Inferior parietal cortex (tissue), 1 donor: ENCODE data around the gene KIFC1.
A peak's percentile ranks its signal among the peaks of the same experiment; 100 is the strongest.
"Not testable (repeated sequence)": the region's sequence is repeated elsewhere in the genome, so short reads cannot be mapped to it uniquely, and the experiment has no call there.

Experiments
- DNase-seq: peaks from one replicate; pipeline ENCODE4 v3.0.0-alpha.2; 2016; ENCODE audit errors: extremely low spot score

The KIFC1 gene

DNA sequence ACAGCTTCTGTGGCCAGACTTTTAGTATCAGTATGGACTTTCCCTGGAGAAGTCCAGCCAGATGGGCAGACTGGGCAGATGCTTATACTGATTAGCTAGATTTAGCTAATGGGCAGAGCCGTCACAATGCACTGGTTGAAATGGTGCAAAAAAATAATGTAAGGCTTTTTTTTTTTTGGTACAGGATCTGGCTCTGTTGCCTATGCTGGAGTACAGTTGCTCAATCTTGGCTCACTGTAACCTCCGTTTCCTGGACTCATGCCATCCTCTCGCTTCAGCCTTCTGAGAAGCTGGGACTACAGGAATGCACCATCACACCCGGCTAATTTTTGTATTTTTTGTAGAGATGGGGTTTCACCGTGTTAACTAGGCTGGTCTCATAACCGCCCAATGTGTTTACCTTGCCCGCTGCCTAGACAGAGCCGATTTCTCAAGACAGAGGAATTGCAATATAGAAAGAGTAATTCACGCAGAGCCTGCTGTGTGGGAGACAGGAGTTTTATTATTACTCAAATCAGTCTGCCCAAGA, 16.4 kb upstream of the KIFC1 start:
- peak; percentile 32 for DNase-seq

DNA sequence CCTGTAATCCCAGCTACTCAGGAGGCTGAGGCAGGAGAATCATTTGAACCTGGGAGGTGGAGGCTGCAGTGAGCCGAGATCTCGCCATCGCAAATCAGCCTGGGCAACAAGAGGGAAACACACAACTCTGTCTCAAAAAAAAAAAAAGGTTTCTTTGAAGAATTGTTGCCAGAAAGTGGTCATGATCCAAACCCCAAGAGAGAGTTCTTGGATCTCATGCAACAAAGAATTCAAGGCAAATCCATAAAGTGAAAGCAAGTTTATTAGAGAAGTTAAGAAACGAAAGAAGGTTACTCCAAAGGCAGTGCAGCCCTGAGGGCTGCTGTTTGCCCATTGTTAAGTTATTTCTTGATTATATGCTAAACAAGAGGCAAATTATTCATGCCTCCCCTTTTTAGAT, 14.5 kb upstream of the KIFC1 start:
- DNase-seq: no peak

DNA sequence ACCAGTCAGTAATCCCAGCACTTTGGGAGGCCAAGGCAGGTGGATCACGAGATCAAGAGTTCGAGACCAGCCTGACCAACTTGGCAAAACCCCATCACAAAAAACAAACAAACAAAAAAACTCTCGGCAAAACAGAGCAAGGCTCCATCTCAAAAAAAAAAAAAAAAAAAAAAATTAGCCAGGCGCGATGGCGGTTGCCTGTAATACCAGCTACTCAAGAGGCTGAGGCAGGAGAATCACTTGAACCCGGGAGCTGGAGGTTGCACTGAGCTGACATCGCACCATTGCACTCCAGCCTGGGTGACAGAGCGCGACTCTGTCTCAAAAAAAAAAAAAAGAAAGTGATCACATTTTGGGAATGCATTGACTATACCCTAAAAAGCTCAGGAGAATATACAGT, 12.4 kb upstream of the KIFC1 start:
- not testable (repeated sequence) for DNase-seq

DNA sequence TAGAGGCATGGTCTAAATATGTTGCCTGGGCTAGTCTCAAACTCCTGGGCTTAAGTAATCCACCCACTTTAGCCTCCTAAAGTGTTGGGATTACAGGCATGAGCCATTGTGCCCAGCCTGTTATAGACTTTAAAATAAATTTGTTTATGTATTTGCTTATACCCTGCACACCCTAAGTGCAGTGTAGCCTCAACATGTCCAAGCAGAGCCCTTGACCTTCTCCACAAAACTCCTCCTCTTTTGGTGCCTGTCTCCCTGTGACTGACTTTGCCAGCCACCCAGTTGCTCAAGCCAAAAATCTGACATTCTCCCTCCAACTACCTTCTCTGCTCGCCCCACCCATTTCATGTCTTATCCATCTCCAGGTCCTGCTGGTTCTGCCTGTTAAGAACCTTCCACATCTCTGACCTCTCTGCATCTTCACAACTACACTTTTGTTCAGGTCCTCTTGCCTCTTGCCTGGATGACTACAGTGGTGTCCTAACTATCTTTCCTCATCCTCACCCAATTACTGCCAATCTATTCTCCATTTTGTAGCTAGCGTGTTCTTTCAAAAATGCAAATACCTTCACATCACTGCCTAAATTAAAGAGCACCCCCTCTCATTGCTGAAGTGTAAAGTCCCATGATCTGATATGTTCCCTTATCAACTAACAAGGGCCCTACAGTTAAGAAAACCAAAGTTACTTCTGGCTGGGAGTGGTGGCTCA, 11.2 kb upstream of the KIFC1 start:
- DNase-seq: no peak

DNA sequence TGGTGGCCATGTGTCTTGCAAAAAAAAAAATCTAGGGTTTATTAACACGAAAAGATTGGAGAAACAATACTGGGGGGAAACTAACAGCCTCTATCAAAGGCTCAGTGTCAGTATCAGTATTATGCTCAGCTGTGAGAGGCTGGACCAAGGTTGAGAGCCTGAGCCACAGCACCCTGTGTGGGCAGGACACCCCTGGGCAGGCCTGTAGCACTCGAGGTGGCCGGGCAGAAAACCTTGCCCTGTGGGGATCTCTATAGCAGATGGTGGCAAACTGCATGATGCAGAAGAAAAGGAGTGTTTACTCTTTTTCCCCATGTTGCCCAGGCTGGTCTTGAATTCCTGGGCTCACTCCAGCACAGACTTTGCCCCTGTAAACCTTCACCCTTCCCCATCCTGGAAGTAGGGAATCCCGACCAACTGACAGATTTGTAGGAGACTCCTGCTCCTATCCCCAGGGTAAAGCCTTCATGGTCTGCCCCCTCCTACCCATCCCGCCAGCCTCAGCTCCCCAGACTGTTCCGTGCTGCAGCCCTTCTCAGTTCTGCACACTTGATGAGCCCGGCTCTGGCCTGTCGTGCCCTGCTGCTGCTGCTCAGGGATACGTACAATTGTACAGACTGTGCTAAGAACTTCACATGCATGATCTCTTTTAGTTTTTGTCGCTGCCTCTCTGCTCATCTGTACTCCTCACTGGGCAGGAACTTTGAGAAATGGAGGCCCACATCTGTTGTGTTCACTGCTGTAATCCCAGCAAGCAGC, 8.0 kb upstream of the KIFC1 start:
- no peak for DNase-seq

DNA sequence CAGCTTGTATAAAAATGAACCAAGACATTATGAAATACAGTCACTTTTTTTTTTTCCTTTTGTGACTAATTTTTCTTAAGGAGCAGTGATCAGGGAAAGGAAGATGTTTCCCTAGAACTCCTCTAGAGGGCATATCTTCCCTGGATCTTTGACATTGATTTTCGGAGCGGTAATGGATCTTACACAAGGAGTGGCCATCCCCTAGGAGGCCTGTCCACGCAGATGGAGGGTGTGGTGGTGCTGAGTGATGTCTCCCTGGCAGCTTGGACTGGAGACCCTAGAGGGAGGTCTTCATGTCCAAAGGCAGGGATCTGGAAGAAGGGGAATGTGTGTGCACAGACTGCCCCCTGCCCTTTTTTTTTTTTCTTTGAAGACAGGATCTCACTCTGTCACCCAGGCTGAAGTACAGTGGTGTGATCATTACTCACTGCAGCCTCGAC, 7.0 kb upstream of the KIFC1 start:
- DNase-seq: peak; percentile 22

DNA sequence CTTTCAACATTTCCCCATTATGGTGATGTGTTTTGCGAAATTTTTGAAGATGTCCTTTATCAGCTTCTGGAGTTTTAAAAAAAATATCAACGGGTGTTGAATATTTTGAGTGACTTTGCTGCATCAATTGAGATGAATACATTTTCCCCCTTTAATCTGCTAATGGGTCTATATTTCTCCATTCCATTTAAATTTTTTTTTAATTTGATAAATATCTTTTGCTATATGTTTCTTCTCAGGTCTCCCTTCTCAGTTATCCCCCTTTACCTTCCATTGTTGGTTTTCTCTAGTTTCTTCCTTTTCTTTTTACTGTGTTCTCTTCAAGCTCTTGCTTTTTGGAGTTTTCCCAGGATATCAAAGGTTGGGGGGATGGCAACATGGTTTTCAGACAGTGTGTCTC, 1.4 kb upstream of the KIFC1 start:
- no peak for DNase-seq

DNA sequence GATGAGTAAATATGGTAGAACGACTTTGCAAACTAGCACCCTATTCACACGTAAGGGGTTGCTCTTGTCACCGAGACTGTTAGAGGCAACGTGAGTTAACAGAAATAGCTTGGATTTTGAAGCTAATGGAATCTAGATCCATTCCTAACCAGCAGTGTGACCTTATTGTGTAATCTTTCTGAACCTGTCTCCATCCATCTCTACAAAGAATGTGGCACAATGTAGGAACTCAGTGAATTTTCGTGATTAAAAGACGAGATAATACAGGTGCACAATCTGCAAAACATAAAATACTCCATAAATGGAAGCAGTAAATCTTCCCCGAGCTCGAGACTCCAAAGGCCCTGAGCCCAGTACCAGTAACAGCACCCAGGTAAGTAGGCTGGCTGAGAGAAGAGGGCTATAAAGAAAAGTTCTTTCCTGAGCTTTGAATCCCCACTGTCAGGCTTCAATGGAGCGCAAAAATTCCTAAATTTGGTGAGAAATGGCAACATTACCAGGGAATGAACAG, 801 bp upstream of the KIFC1 start:
- DNase-seq: no peak

DNA sequence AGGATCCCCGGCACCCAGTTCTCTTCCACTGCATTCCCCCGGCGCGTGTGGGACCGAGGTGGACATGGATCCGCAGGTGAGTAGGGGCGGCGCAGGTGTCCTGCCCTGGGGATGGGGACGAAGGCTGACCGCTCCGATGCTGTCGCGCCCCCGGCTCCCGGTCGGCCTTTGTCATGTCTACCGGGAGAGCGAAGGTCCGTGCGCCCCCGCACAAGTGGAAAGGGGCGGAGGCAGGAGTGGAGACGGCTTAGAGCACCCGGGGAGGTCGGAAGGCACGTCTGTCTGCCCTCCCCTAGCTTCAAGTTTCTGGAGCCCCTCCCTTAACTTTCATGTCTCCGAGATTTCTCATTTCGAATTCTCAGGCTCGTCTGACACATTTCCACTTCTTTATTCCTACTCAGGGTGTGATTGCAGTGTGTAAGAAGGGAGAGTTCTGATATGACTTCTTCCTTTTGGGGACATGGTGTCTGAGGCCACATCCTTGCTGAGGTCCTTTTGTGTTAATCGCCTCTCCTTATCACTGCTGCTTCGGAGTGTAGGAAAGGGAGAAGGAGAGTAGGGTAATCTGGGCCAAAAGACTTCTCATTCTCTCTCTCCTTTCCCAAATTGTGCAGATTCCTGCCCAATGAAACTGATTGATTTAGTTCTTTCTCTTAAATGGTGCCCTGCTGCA, 435 bp downstream of the KIFC1 start:
- DNase-seq: no peak

DNA sequence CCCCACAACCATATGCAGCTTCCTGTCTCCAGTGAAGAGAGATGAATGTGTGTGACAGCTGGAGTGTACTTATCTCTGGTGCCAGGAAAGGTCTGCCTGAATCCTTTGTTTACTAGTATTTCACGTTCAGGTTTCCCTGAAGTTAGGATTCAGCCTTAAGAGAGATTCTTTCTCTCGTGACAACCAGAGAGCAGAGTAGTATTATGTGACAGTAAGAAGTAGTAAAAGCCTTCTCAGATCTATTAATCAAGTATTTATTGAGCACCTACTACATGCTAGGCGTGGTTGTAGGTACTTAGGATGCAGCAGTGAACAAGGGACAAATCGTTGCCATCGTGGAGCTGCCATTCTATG, 949 bp downstream of the KIFC1 start:
- DNase-seq: no peak

DNA sequence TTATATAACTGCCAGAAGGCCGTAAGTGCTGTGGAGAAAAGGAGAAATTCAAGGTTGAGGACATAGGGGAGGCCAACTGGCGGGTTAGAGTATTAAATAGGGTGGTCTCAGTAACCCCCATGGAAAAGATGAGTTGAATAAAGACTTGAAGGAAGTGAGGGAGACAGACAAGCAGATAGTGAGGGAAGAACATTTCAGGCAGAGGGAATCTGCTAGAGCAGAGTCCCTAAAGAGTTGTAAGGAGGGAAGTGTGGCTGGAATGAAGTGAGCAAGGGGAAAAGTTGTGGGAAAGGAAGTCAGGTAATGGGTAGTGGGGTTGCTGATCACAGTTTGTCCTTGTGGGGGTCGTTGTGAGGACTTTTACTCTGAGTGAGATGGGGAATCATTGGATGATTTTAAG, 1.4 kb downstream of the KIFC1 start:
- DNase-seq: no peak

DNA sequence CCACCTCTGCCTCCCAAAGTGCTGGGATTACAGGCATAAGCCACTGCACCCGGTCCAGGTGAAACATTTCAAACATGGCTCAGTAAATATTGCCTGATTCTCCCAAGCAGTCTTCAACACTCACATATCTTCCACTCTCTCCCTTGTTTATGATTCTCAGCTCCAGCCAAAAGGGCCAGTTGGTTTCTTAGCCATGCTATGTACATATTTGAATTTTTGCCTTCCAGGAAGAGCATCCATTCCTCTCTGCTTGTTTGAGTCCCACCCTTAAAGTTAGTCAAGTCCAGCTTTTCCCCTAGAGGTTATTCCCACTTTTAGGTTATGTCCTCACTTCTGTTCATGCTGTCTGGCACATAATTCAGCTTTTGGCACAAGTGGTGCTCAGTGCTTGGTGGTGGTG, 5.9 kb downstream of the KIFC1 start:
- DNase-seq: no peak

DNA sequence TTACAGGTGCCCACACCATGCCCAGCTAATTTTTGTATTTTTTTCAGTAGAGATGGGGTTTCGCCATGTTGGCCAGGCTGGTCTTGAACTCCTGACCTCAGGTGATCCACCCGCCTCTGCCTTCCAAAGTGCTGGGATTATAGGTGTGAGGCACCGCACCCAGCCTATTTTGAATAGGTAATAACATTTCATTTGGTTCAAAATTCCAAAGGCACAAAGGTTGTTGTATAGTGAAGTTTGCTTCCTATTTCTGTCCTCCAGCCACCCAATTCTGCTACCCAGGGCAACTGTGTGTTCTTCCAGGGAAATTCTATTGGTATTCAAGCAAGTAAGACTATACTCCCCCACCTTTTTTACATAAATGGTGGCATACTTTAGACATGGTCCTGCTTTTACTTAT, 7.0 kb downstream of the KIFC1 start:
- DNase-seq: not testable (repeated sequence)

DNA sequence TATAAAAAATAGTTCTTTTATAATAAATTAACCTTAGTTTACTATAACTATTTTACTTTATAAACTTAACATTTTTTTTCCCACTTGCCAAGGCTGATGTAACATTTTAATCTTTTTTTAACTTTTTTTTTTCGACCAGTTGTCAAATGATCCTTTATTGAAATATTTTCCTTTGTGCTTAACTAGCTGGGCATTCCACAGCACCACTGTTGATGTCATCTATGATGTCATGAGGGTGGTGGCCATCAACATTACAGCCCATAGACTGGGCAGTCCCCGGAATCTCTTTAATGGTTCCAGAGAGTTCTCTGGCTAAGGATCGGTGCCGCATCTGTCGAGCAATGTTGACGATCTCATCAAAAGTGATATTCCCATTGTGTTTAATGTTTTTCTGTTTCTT, 8.3 kb downstream of the KIFC1 start:
- DNase-seq: not testable (repeated sequence)

DNA sequence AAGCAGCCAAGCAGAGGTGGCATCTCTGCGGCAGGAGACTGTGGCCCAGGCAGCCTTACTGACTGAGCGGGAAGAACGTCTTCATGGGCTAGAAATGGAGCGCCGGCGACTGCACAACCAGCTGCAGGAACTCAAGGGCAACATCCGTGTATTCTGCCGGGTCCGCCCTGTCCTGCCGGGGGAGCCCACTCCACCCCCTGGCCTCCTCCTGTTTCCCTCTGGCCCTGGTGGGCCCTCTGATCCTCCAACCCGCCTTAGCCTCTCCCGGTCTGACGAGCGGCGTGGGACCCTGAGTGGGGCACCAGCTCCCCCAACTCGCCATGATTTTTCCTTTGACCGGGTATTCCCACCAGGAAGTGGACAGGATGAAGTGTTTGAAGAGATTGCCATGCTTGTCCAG, 13.3 kb downstream of the KIFC1 start:
- no peak for DNase-seq

DNA sequence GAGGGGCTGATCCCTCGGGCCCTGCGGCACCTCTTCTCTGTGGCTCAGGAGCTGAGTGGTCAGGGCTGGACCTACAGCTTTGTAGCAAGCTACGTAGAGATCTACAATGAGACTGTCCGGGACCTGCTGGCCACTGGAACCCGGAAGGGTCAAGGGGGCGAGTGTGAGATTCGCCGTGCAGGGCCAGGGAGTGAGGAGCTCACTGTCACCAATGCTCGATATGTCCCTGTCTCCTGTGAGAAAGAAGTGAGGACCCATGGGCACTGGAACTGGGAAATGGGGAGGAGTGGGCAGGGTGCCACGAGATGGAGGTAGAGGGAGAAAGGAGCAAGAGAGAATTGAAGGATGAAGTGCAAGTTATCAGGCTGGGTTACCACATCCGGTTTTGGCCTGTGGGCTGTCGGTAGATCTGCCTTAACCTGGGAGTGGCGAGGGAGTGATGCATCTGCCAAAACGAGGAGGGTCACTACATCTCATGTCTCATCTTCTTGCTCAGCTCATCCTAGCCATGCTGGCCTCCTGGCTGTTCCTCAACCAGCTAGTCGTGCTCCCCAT, 13.8 kb downstream of the KIFC1 start:
- DNase-seq: no peak

DNA sequence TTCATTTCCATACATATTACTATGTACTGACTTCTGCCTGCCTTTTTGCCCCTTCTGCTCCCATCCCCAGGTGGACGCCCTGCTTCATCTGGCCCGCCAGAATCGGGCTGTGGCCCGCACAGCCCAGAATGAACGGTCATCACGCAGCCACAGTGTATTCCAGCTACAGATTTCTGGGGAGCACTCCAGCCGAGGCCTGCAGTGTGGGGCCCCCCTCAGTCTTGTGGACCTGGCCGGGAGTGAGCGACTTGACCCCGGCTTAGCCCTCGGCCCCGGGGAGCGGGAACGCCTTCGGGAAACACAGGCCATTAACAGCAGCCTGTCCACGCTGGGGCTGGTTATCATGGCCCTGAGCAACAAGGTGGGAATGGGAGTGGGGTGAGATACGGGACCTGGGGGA, 14.5 kb downstream of the KIFC1 start:
- no peak for DNase-seq

DNA sequence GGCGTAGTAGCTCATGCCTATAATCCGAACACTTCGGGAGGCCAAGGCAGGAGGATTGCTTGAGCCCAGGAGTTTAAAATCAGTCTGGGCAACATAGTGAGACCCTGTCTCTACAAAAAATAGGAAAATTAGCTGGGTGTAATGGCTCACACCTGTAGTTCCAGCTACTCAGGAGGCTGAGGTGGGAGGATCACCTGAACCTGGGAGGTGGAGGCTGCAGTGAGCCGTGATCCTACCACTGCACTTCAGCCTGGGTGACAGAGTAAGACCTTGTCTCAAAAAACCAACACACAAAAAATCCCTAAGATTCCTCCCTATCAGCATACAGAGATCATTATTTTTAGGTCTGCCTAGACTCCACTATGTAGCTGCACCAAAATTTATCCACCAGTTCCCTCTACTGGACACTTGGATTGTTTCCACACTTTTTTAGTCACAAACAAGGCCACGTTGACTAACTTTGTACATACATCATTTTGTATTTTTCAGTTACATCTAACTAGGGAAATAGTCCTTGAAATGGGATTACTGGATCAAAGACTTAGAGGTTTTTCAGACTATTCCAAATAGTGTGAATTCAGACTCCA, 15.6 kb downstream of the KIFC1 start:
- no peak for DNase-seq

DNA sequence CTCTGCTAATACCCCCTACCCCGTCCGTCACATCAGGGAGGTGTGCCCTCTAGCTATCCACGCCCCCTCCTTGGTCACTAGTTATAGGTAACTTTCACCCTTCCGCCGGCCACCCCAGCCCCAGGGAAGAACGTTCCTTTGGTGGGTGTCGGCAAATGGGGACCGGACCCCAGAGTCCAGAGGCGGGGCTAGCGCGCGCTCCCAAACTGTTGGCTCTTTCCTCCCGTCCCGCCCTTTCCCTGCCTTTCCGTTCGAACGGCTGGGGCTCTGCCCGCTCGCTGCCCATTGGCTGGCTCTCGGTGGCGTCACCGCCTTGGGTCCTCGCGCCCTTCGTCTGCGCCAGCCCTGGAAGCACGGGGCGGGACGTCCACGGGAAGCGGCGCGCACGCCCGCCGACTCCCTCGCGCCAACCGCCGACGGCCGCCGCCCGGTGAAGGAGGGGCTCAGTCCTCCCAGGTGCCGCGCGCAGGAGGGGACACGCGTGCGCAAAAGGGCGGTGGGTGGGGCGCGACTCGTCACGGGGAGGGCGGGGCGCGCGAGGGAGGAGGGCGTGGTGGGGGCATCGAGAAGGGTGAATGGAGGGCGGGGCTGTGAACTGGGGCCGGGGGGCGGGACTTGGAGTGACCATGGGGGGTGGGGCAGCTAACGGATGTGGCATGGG, 18.6 kb downstream of the KIFC1 start:
- peak; percentile 95 for DNase-seq

DNA sequence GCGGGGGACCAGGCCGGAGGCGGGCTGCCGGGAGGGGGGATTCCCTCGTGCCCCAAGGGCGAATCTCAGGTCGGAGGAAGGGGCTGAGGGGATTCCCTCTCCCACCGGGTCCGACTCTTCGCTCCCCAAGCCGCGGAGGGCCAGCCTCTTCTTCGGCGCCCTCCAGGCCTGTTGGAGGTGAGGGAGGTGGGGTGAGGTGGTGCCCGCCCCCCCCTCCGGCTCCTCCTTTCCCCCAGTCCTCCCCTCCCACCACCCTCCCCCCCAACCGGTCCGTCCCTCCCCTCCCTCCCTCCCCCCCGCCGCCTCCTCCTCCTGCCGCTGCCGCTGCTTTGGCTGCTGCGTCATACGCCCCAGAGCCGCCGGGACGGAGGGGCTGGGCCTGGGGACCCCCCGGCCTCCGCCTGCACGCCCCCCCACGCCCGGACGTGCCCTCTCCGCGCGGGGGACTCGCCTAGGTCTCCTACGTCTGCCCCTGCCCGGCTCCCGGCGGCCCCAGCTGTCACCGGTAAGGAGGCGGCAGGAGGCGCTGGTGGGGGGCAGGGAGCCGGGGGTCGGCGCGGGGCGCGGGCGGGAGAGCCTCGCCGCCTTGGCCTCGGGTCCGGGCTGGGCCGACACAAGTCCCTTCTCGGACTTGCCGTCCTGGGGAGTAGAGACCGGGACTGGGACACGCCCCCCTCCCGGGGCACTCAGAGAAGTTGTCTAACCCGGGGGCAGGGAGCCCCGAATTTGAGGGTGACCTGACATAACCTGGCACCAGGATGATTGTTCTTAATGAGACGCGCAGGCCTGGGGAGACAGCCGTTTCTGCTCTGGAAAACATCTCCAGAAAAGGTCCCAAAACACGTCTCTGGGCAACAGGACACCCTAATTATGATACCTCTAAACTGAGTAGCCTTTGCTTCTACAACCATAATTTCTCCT, 19.3 kb downstream of the KIFC1 start, which contains the start of gene PHF1:
TSS of gene PHF1 (plus strand) at position 304 of the 921 bp plus-strand sequence. CDS start 1,250 bp downstream, outside the sequence.
- DNase-seq: no peak
